DND-41 (cell line): Measurements from ENCODE around the gene RNF25.

Experiments used
- EZH2 ChIP-seq: IDR thresholded peaks from 3 replicates; pipeline ENCODE4 v1.6.1; 2012; ENCODE audit warnings: borderline replicate concordance, low read depth, mild to moderate bottlenecking, moderate library complexity, low read length, inconsistent platforms; ENCODE audit not compliant: severe bottlenecking
- TF ChIP-seq, protein P1 (sequence below): IDR thresholded peaks from 2 replicates; pipeline ENCODE4 v1.5.1; 2012; ENCODE audit warnings: borderline replicate concordance, low read length, moderate library complexity, mild to moderate bottlenecking; ENCODE audit not compliant: poor library complexity, severe bottlenecking; ENCODE audit errors: extremely low read depth

DNA sequence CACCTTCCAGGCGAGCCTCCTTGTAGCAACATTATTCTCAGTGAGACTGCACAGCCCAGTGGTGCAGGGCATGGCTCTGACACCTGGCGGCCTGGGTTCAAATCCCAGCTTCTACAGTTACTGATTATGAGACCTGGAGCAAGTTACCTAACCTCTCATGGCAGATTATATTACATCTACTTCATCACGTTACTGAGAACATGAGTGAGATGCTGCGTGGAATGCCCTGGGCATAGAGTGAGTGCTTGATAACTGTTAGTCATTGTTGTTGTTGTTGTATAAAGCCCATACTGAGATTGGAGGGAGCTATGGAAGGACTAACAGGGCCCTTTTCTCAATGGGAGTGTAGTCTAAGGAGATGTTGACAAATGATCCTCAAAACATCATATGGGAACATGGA lies 45.4 kb downstream of the RNF25 start:
- TF ChIP-seq, protein P1, sequence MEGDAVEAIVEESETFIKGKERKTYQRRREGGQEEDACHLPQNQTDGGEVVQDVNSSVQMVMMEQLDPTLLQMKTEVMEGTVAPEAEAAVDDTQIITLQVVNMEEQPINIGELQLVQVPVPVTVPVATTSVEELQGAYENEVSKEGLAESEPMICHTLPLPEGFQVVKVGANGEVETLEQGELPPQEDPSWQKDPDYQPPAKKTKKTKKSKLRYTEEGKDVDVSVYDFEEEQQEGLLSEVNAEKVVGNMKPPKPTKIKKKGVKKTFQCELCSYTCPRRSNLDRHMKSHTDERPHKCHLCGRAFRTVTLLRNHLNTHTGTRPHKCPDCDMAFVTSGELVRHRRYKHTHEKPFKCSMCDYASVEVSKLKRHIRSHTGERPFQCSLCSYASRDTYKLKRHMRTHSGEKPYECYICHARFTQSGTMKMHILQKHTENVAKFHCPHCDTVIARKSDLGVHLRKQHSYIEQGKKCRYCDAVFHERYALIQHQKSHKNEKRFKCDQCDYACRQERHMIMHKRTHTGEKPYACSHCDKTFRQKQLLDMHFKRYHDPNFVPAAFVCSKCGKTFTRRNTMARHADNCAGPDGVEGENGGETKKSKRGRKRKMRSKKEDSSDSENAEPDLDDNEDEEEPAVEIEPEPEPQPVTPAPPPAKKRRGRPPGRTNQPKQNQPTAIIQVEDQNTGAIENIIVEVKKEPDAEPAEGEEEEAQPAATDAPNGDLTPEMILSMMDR: no peak
- no peak for TF ChIP-seq EZH2
